IPS-20b (cell line): ENCODE measurements around the gene TCERG1L.

Source experiments
- H3K27ac ChIP-seq: one replicate; pipeline ENCODE4 v1.5.1; 2013; ENCODE audit warnings: low read length
- H3K27me3 ChIP-seq: 2 replicates; pipeline ENCODE4 v1.6.1; 2013; ENCODE audit warnings: mild to moderate bottlenecking, low read length, inconsistent platforms; ENCODE audit not compliant: insufficient read depth
- H3K36me3 ChIP-seq: 2 replicates; pipeline ENCODE4 v1.6.1; 2013; ENCODE audit warnings: low read depth, mild to moderate bottlenecking, inconsistent platforms, low read length, moderate library complexity; ENCODE audit not compliant: insufficient read depth
- H3K4me1 ChIP-seq: 2 replicates; pipeline ENCODE4 v1.6.1; 2013; ENCODE audit warnings: mild to moderate bottlenecking, control low read depth, inconsistent platforms, low read length, moderate library complexity; ENCODE audit not compliant: insufficient read depth
- H3K4me3 ChIP-seq: 2 replicates; pipeline ENCODE4 v1.5.1; 2013; ENCODE audit warnings: mild to moderate bottlenecking, low read length, inconsistent platforms
- H3K9ac ChIP-seq: 2 replicates; pipeline ENCODE4 v1.6.1; 2013; ENCODE audit warnings: low read depth, mild to moderate bottlenecking, inconsistent platforms, low read length, moderate library complexity
- H3K9me3 ChIP-seq: 2 replicates; pipeline ENCODE4 v1.6.1; 2013; ENCODE audit warnings: mild to moderate bottlenecking, low read depth, low read length, inconsistent platforms; ENCODE audit not compliant: insufficient read depth

Gene TCERG1L

GRCh38 chr10:131093795-131094366 is 217.6 kb downstream of the TCERG1L start:
- Histone ChIP-seq H3K36me3 (no peaks in the 10 kb centered on the region), H3K27ac (no peak overlapping the region), H3K27me3 (no peaks in the 10 kb centered on the region), H3K4me3 (no peak overlapping the region), H3K4me1 (peaks cover 9% of the 10 kb centered on the region; the same call in 1 of the 2 replicates), H3K9me3 (no peaks in the 10 kb centered on the region), H3K9ac (no peak overlapping the region)

GRCh38 chr10:131093346-131093745 is 218.2 kb downstream of the TCERG1L start:
- Histone ChIP-seq H3K9ac (no peak overlapping the region), H3K27ac (no peak overlapping the region), H3K4me1 (peaks cover 9% of the 10 kb centered on the region; the same call in 1 of the 2 replicates), H3K27me3 (no peaks in the 10 kb centered on the region), H3K9me3 (no peaks in the 10 kb centered on the region), H3K4me3 (no peak overlapping the region), H3K36me3 (no peaks in the 10 kb centered on the region)

GRCh38 chr10:131092876-131093275 is 218.6 kb downstream of the TCERG1L start:
- no peaks in the 10 kb centered on the region for H3K36me3 ChIP-seq
- H3K4me1 ChIP-seq, result peaks cover 9% of the 10 kb centered on the region; the same call in 1 of the 2 replicates
- no peaks in the 10 kb centered on the region for H3K9me3 ChIP-seq
- H3K9ac ChIP-seq, result no peak overlapping the region
- no peaks in the 10 kb centered on the region for H3K27me3 ChIP-seq
- H3K27ac ChIP-seq, result no peak overlapping the region
- H3K4me3 ChIP-seq, result no peak overlapping the region

- no peak overlapping the region for H3K4me3 ChIP-seq
- H3K36me3 ChIP-seq, result no peaks in the 10 kb centered on the region
- peaks cover 9% of the 10 kb centered on the region; the same call in 1 of the 2 replicates for H3K4me1 ChIP-seq
- no peaks in the 10 kb centered on the region for H3K27me3 ChIP-seq
- no peak overlapping the region for H3K27ac ChIP-seq
- H3K9me3 ChIP-seq, result no peaks in the 10 kb centered on the region
- H3K9ac ChIP-seq, result no peak overlapping the region
Observed at GRCh38 chr10:131092386-131092785, 219.1 kb downstream of the TCERG1L start.

GRCh38 chr10:131091682-131092081 is 219.8 kb downstream of the TCERG1L start:
- Histone ChIP-seq H3K4me3 (no peak overlapping the region), H3K27ac (no peak overlapping the region), H3K9ac (no peak overlapping the region), H3K9me3 (no peaks in the 10 kb centered on the region), H3K36me3 (no peaks in the 10 kb centered on the region), H3K4me1 (peaks cover 9% of the 10 kb centered on the region; the same call in 1 of the 2 replicates), H3K27me3 (no peaks in the 10 kb centered on the region)

- Histone ChIP-seq H3K27ac (no peak overlapping the region), H3K4me3 (no peak overlapping the region), H3K36me3 (no peaks in the 10 kb centered on the region), H3K9ac (no peak overlapping the region), H3K27me3 (no peaks in the 10 kb centered on the region), H3K4me1 (peaks cover 9% of the 10 kb centered on the region; the same call in 1 of the 2 replicates), H3K9me3 (no peaks in the 10 kb centered on the region)
Observed at GRCh38 chr10:131090761-131091661, 220.5 kb downstream of the TCERG1L start.

- Histone ChIP-seq H3K27me3 (no peaks in the 10 kb centered on the region), H3K9me3 (no peaks in the 10 kb centered on the region), H3K9ac (no peak overlapping the region)
Observed at GRCh38 chr10:131089861-131090260, 221.7 kb downstream of the TCERG1L start.

DNA sequence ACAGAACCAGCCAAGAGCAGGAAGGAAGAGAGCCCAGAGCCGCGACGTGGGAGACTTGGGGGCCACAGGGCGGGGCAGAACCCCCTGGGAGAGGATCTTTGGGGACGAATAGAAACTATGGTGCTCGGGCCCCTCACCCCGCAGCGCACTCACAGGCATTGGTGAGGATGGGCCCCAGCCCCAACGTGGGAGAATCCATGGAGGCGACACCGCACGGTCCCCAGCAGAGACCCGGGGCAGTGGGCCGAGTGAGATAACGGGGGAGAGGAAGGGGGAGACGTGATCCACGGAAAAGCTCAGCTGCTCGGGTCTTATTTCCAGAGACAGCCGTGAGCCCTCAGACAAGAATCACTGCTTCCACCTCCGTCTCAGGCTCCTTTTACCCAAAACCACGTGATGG is 222.4 kb downstream of the TCERG1L start:
- no peaks in the 10 kb centered on the region for H3K27me3 ChIP-seq
- H3K4me3 ChIP-seq, result no peak overlapping the region
- peaks cover 6% of the 10 kb centered on the region; the same call in 1 of the 2 replicates for H3K4me1 ChIP-seq
- no peak overlapping the region for H3K9ac ChIP-seq
- no peaks in the 10 kb centered on the region for H3K36me3 ChIP-seq
- no peaks in the 10 kb centered on the region for H3K9me3 ChIP-seq
- no peak overlapping the region for H3K27ac ChIP-seq

More at GRCh38 chr10:131089861-131090260, 221.7 kb downstream of the TCERG1L start:
- Histone ChIP-seq H3K27ac (no peak overlapping the region), H3K36me3 (no peaks in the 10 kb centered on the region), H3K4me1 (peaks cover 9% of the 10 kb centered on the region; the same call in 1 of the 2 replicates), H3K4me3 (no peak overlapping the region)

GRCh38 chr10:131088619-131089018 is 222.9 kb downstream of the TCERG1L start:
- peaks cover under 1% of the 10 kb centered on the region; the same call in 1 of the 2 replicates for H3K4me1 ChIP-seq
- no peak overlapping the region for H3K27ac ChIP-seq
- H3K36me3 ChIP-seq, result no peaks in the 10 kb centered on the region
- H3K9me3 ChIP-seq, result no peaks in the 10 kb centered on the region
- no peak overlapping the region for H3K4me3 ChIP-seq
- no peaks in the 10 kb centered on the region for H3K27me3 ChIP-seq
- no peak overlapping the region for H3K9ac ChIP-seq

DNA sequence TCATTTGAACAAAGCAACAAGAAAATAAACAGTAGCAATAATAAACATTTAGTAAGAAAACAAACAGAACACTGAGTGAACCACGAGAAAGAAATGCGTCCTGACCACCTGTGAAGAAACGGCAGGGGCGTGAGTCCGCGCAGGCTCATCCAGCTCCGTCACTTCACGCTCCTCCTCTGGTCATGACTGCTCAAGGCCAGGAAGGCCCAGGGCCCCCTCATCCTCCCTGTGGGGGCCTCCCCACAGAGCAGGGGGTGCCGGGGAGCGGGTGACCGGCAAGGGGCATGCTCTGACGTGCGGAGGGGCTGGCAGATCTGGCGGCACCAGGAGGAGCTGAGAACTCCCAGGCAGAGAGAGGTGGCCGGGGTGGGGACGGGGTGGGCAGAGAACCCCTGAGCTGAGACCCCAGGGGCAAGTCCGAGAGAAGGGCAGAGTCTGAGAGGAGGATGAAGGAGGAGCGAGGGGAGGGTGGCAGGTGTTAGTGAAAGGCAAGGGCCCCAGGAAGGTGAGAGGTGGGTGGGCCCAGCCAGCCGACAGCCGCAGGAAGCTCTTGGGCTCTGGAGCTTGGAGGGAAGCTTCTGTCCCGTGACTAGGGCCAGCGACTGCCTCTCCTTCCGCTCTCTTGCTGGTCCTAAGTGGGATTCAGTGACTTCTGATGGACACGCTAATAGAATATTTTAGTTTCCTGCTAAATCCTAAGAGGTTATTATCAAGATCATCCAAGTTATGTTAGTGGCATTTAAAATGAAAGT is 223.9 kb downstream of the TCERG1L start:
- Histone ChIP-seq H3K4me1 (no peaks in the 10 kb centered on the region), H3K36me3 (no peaks in the 10 kb centered on the region), H3K27ac (no peak overlapping the region), H3K9me3 (no peaks in the 10 kb centered on the region), H3K27me3 (no peaks in the 10 kb centered on the region), H3K4me3 (no peak overlapping the region), H3K9ac (no peak overlapping the region)

- Histone ChIP-seq H3K9ac (no peak overlapping the region), H3K36me3 (no peaks in the 10 kb centered on the region), H3K27ac (no peak overlapping the region), H3K4me1 (no peaks in the 10 kb centered on the region), H3K4me3 (no peak overlapping the region), H3K27me3 (no peaks in the 10 kb centered on the region), H3K9me3 (no peaks in the 10 kb centered on the region)
Observed at GRCh38 chr10:131086511-131086910, 225.0 kb downstream of the TCERG1L start.
